ENCODE data around the gene SHISA9. TPM values are rescaled to one million over a fixed set of nuclear protein-coding genes. Genes with fewer than 3 reads are reported as not detected.
A peak's percentile ranks its signal among the peaks of the same experiment; 100 is the strongest.

Gene SHISA9
- total RNA-seq, 4 donors from 2014 or later = 3.6 to 10.8 (median 4.6) TPM

- Histone ChIP-seq H3K9me3 (peaks cover 0 to 20% (median 10%) of the 10 kb centered on the region in 4 donors), H3K4me3 (no peak overlapping the region), H3K27ac (replicated peaks in 1 of 4) (no peak overlapping the region), H3K4me1 (no peaks in the 10 kb centered on the region), H3K27me3 (peaks cover 0 to 8% (median 0%) of the 10 kb centered on the region in 4 donors), H3K36me3 (no peaks in the 10 kb centered on the region)
- intact Hi-C loops (cut with DNase I) = no loop called here
- 69% methylated on average over 2 of the region's 2 CpGs for WGBS
- TF ChIP-seq, protein P1, sequence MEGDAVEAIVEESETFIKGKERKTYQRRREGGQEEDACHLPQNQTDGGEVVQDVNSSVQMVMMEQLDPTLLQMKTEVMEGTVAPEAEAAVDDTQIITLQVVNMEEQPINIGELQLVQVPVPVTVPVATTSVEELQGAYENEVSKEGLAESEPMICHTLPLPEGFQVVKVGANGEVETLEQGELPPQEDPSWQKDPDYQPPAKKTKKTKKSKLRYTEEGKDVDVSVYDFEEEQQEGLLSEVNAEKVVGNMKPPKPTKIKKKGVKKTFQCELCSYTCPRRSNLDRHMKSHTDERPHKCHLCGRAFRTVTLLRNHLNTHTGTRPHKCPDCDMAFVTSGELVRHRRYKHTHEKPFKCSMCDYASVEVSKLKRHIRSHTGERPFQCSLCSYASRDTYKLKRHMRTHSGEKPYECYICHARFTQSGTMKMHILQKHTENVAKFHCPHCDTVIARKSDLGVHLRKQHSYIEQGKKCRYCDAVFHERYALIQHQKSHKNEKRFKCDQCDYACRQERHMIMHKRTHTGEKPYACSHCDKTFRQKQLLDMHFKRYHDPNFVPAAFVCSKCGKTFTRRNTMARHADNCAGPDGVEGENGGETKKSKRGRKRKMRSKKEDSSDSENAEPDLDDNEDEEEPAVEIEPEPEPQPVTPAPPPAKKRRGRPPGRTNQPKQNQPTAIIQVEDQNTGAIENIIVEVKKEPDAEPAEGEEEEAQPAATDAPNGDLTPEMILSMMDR (IDR thresholded peaks at IDR 0.05) = no peak
- no peak for TF ChIP-seq EP300 (IDR thresholded peaks at IDR 0.05)
- TF ChIP-seq POLR2A (IDR thresholded peaks at IDR 0.05; ENCODE audit: low read depth) = no peak
- TF ChIP-seq POLR2AphosphoS5 (IDR thresholded peaks at IDR 0.05) = no peak
- no peak for DNase-seq (ENCODE audit: extremely low spot score)
Observed at GRCh38 chr16:13095061-13095460, 193.7 kb downstream of the SHISA9 start.

GRCh38 chr16:13098536-13098935, 197.1 kb downstream of the SHISA9 start:
- TF ChIP-seq EP300 (IDR thresholded peaks at IDR 0.05) (no peak), POLR2A (IDR thresholded peaks at IDR 0.05; ENCODE audit: low read depth) (no peak), POLR2AphosphoS5 (IDR thresholded peaks at IDR 0.05) (no peak)
- TF ChIP-seq, protein P1 (IDR thresholded peaks at IDR 0.05) = no peak
- DNase-seq (ENCODE audit: extremely low spot score) = no peak
- intact Hi-C loops (cut with DNase I) = no loop called here
- 61% methylated on average over 2 of the region's 2 CpGs for WGBS
- H3K36me3 ChIP-seq = no peaks in the 10 kb centered on the region
- H3K4me1 ChIP-seq = no peaks in the 10 kb centered on the region
- no peak overlapping the region for H3K4me3 ChIP-seq
- peaks cover 0 to 2% (median 0%) of the 10 kb centered on the region in 4 donors for H3K27me3 ChIP-seq
- no peak overlapping the region for H3K27ac ChIP-seq (replicated peaks in 1 of 4)
- no peaks in the 10 kb centered on the region for H3K9me3 ChIP-seq

DNA sequence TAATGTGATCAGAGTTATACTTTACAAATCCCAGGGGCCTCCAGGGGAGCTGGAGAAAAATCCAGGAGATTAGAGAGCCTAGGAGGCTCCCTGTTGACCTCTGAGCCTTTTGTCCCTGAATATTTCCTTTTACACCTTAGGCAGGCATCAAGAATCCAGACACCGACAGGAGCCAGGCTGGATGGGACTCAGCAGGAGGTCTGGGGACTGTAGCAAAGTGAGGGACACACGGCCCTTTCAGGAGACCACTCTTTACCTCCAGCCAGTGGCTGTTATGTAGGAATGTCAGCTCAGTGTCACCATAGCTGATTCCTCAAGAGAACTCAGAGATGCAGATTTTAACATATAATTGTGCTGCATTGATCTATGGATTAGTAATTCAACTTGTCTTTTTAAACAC, 198.4 kb downstream of the SHISA9 start:
- peaks cover 0 to 9% (median 3%) of the 10 kb centered on the region in 4 donors for H3K9me3 ChIP-seq
- no peak overlapping the region for H3K27ac ChIP-seq (replicated peaks in 1 of 4)
- intact Hi-C loops (cut with DNase I) = no loop called here
- DNase-seq (ENCODE audit: extremely low spot score) = no peak
- H3K4me3 ChIP-seq = no peak overlapping the region
- no peaks in the 10 kb centered on the region for H3K4me1 ChIP-seq
- no peaks in the 10 kb centered on the region for H3K36me3 ChIP-seq
- no peaks in the 10 kb centered on the region for H3K27me3 ChIP-seq
- TF ChIP-seq, protein P1 (IDR thresholded peaks at IDR 0.05) = no peak
- TF ChIP-seq POLR2A (IDR thresholded peaks at IDR 0.05; ENCODE audit: low read depth) = no peak
- TF ChIP-seq EP300 (IDR thresholded peaks at IDR 0.05) = no peak
- TF ChIP-seq POLR2AphosphoS5 (IDR thresholded peaks at IDR 0.05) = no peak
- WGBS = 31% methylated on average over 2 of the region's 2 CpGs

- no peaks in the 10 kb centered on the region for H3K4me1 ChIP-seq
- intact Hi-C loops (cut with DNase I) = no loop called here
- no peak overlapping the region for H3K4me3 ChIP-seq
- H3K27me3 ChIP-seq = no peaks in the 10 kb centered on the region
- no peak for TF ChIP-seq POLR2AphosphoS5 (IDR thresholded peaks at IDR 0.05)
- TF ChIP-seq, protein P1 (IDR thresholded peaks at IDR 0.05) = no peak
- TF ChIP-seq POLR2A (IDR thresholded peaks at IDR 0.05; ENCODE audit: low read depth) = no peak
- TF ChIP-seq EP300 (IDR thresholded peaks at IDR 0.05) = no peak
- no peak for DNase-seq (ENCODE audit: extremely low spot score)
- WGBS = 83% methylated on average over 6 of the region's 6 CpGs
- H3K9me3 ChIP-seq = peaks cover 0 to 9% (median 3%) of the 10 kb centered on the region in 4 donors
- no peak overlapping the region for H3K27ac ChIP-seq (replicated peaks in 1 of 4)
- no peaks in the 10 kb centered on the region for H3K36me3 ChIP-seq
Observed at GRCh38 chr16:13100970-13101369, 199.6 kb downstream of the SHISA9 start.

DNA sequence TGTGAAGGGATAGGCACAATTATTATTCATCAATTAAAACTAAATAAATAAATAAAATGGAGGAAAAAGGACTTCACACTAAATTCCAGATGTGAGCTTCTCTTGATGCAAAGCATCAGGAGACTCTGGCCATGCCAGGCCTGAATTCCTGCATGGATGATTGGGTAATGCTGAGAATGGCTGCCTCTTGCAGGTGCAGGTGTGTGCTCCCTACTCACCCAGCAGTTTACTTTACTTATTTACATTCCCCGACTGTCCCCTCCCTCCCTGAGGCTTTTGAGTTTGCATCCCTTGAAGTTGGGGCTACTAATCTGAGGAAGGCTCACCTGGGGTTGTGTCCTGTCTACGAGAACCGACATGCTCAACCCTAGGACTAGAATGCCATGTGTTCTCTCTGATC, 200.4 kb downstream of the SHISA9 start:
- no peak for DNase-seq (ENCODE audit: extremely low spot score)
- 77% methylated on average over 3 of the region's 3 CpGs for WGBS
- no peaks in the 10 kb centered on the region for H3K4me1 ChIP-seq
- H3K4me3 ChIP-seq = no peak overlapping the region
- H3K27ac ChIP-seq (replicated peaks in 1 of 4) = peak overlapping the region in 2 of 4 donors; percentile 17 to 57
- no peaks in the 10 kb centered on the region for H3K27me3 ChIP-seq
- TF ChIP-seq EP300 (IDR thresholded peaks at IDR 0.05) = no peak
- TF ChIP-seq POLR2AphosphoS5 (IDR thresholded peaks at IDR 0.05) = no peak
- TF ChIP-seq, protein P1 (IDR thresholded peaks at IDR 0.05) = no peak
- TF ChIP-seq POLR2A (IDR thresholded peaks at IDR 0.05; ENCODE audit: low read depth) = no peak
- intact Hi-C loops (cut with DNase I) = no loop called here
- H3K36me3 ChIP-seq = no peaks in the 10 kb centered on the region
- H3K9me3 ChIP-seq = peaks cover 0 to 9% (median 3%) of the 10 kb centered on the region in 4 donors

Measured in esophagus muscularis mucosa (tissue), 4 donors.